ENCODE measurements around the gene HIRA.

DNA sequence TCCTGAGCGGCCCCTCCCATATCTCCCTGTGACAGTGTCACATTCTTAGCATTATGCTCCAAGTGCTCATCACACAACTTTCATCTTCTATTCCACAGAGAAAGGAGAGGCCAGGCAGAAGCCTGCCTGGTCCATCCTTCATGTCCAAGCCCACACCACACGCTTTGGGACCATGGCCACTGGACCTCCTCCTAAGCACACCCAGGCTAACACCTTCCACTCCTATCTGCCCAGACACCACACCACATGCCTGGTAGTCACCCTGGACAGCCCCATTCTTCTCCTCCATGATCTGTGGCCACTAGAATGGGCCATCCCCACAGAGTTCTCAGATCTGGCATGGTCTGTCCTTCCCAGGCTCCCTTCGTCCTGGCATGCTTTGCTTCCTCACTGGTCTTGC lies 55.3 kb downstream of the HIRA start:
- TF ChIP-seq ZNF766 (CRISPR knock-in tag; conservative IDR thresholded peaks at IDR 0.05): no peak
- TF ChIP-seq CTCF (IDR thresholded peaks at IDR 0.05 in 2 of 3, conservative IDR thresholded peaks at IDR 0.05 in 1 of 3; ENCODE audit: insufficient read depth in 2 of 3, low read depth in 1 of 3, low read length in 3 of 3): no peak
- TF ChIP-seq EP300 (IDR thresholded peaks at IDR 0.05; ENCODE audit: low read length): no peak
- no peak for TF ChIP-seq ZNF644 (tag; IDR thresholded peaks at IDR 0.05; ENCODE audit: low read depth)
- no peak for TF ChIP-seq SNAPC5 (CRISPR knock-in tag; IDR thresholded peaks at IDR 0.05)
- no peak for TF ChIP-seq ZNF121 (CRISPR knock-in tag; conservative IDR thresholded peaks at IDR 0.05)
- TF ChIP-seq ZFX (CRISPR knock-in tag; IDR thresholded peaks at IDR 0.05): no peak
- no peak for TF ChIP-seq ZBTB17 (CRISPR knock-in tag; IDR thresholded peaks at IDR 0.05)
- TF ChIP-seq MAX (CRISPR knock-in tag; IDR thresholded peaks at IDR 0.05): no peak
- no peak for TF ChIP-seq ETV1 (tag; conservative IDR thresholded peaks at IDR 0.05; ENCODE audit: low read depth)
- TF ChIP-seq RBM39 (optimal IDR thresholded peaks at IDR 0.05; ENCODE audit: low read depth, low read length): no peak
